MM.1S (cell line): Measurements from ENCODE around the gene RASSF1.

Source experiments
- DNase-seq: peaks from one replicate; pipeline ENCODE4 v3.0.0-alpha.2; 2015
- H2AFZ ChIP-seq: fragments of 300-600 bp; sonication (generic); 2 replicates; pipeline ENCODE4 v1.6.0; 2016; ENCODE audit warnings: antibody characterized with exemption, low read length
- H3F3A ChIP-seq: fragments of 300-600 bp; sonication (generic); 2 replicates; pipeline ENCODE4 v1.6.1; 2016; ENCODE audit warnings: mild to moderate bottlenecking, antibody characterized with exemption, low read length, moderate library complexity, mixed read lengths; ENCODE audit not compliant: insufficient read depth
- H3K27ac ChIP-seq: fragments of 300-600 bp; sonication (generic); 2 replicates; pipeline ENCODE4 v1.5.1; 2016; ENCODE audit warnings: mild to moderate bottlenecking, low read length
- H3K27me3 ChIP-seq: fragments of 300-600 bp; sonication (generic); replicated peaks from 2 replicates; pipeline ENCODE4 v1.6.0; 2016; ENCODE audit warnings: low read length; ENCODE audit not compliant: insufficient read depth
- H3K36me3 ChIP-seq: fragments of 300-600 bp; sonication (generic); replicated peaks from 2 replicates; pipeline ENCODE4 v1.6.1; 2016; ENCODE audit warnings: mild to moderate bottlenecking, low read length, mixed read lengths; ENCODE audit not compliant: insufficient read depth
- H3K4me1 ChIP-seq: fragments of 300-600 bp; sonication (generic); 2 replicates; pipeline ENCODE4 v1.6.1; 2016; ENCODE audit warnings: low read length, mixed read lengths
- H3K4me2 ChIP-seq: fragments of 300-600 bp; sonication (generic); 2 replicates; pipeline ENCODE4 v1.6.0; 2016; ENCODE audit warnings: low read depth, low read length
- H3K4me3 ChIP-seq: fragments of 300-600 bp; sonication (generic); 2 replicates; pipeline ENCODE4 v1.5.1; 2016; ENCODE audit warnings: low read length, mixed read lengths
- H3K79me2 ChIP-seq: fragments of 300-600 bp; sonication (generic); 2 replicates; pipeline ENCODE4 v1.6.1; 2016; ENCODE audit warnings: mixed run types, low read length, mixed read lengths
- H3K9ac ChIP-seq: fragments of 300-600 bp; sonication (generic); 2 replicates; pipeline ENCODE4 v1.6.1; 2016; ENCODE audit warnings: low read length, mixed read lengths
- H3K9me2 ChIP-seq: fragments of 300-600 bp; sonication (generic); replicated peaks from 2 replicates; pipeline ENCODE4 v1.6.1; 2016; ENCODE audit warnings: mild to moderate bottlenecking, low read length, mixed read lengths; ENCODE audit not compliant: insufficient read depth
- H3K9me3 ChIP-seq: fragments of 300-600 bp; sonication (generic); replicated peaks from 2 replicates; pipeline ENCODE4 v1.6.1; 2016; ENCODE audit warnings: mild to moderate bottlenecking, low read length, mixed read lengths; ENCODE audit not compliant: insufficient read depth
- H4K20me1 ChIP-seq: fragments of 300-600 bp; sonication (generic); 2 replicates; pipeline ENCODE4 v1.6.1; 2016; ENCODE audit warnings: mild to moderate bottlenecking, low read length, moderate library complexity, mixed read lengths; ENCODE audit not compliant: insufficient read depth
- EZH2 ChIP-seq: fragments of 300-600 bp; sonication (generic); optimal IDR thresholded peaks from 2 replicates; pipeline ENCODE3; 2017; ENCODE audit warnings: low read depth, mild to moderate bottlenecking, antibody characterized with exemption, low read length, mixed read lengths
- EZH2phosphoT487 ChIP-seq: fragments of 300-600 bp; sonication (generic); IDR thresholded peaks from 2 replicates; pipeline ENCODE4 v1.6.1; 2018; ENCODE audit warnings: antibody characterized with exemption, low read length
- TF ChIP-seq, protein P1 (sequence below): fragments of 300-600 bp; sonication (generic); IDR thresholded peaks from 2 replicates; pipeline ENCODE4 v1.5.1; 2016; ENCODE audit warnings: antibody characterized with exemption, low read length, mixed read lengths

Gene RASSF1

DNA sequence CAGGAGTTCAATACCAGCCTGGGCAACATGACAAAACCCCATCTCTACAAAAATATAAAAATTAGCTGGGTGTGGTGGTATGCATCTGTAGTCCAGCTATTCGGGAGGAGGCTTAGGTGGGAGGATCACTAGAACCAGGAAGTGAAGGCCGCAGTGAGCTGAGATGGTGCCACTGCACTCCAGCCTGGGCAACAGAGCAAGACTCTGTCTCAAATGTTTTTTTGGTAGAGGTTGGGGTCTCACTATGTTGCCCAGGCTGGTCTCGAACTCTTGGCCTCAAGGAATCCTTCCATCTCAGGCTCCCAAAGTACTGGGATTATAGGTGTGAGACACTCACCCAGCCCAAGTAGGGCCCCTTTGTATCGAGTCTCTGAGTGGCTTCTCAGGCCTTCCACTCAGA is 46.5 kb downstream of the RASSF1 start:
- Histone ChIP-seq H3K4me3 (no peak overlapping the region), H3K9me3 (no peaks in the 10 kb centered on the region), H4K20me1 (no peaks in the 10 kb centered on the region), H3K27ac (no peak overlapping the region), H3K27me3 (no peaks in the 10 kb centered on the region), H3K9me2 (no peaks in the 10 kb centered on the region), H3K36me3 (peaks cover 8% of the 10 kb centered on the region), H3K79me2 (peaks cover 39% of the 10 kb centered on the region), H3K9ac (no peak overlapping the region), H3F3A (peaks cover 4% of the 10 kb centered on the region; the same call in 1 of the 2 replicates), H2AFZ (no peak overlapping the region), H3K4me2 (no peak overlapping the region), H3K4me1 (peaks cover 11% of the 10 kb centered on the region)
- no peak for DNase-seq
- TF ChIP-seq EZH2phosphoT487 (no peak), EZH2 (no peak)
- TF ChIP-seq, protein P1, sequence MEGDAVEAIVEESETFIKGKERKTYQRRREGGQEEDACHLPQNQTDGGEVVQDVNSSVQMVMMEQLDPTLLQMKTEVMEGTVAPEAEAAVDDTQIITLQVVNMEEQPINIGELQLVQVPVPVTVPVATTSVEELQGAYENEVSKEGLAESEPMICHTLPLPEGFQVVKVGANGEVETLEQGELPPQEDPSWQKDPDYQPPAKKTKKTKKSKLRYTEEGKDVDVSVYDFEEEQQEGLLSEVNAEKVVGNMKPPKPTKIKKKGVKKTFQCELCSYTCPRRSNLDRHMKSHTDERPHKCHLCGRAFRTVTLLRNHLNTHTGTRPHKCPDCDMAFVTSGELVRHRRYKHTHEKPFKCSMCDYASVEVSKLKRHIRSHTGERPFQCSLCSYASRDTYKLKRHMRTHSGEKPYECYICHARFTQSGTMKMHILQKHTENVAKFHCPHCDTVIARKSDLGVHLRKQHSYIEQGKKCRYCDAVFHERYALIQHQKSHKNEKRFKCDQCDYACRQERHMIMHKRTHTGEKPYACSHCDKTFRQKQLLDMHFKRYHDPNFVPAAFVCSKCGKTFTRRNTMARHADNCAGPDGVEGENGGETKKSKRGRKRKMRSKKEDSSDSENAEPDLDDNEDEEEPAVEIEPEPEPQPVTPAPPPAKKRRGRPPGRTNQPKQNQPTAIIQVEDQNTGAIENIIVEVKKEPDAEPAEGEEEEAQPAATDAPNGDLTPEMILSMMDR: no peak

DNA sequence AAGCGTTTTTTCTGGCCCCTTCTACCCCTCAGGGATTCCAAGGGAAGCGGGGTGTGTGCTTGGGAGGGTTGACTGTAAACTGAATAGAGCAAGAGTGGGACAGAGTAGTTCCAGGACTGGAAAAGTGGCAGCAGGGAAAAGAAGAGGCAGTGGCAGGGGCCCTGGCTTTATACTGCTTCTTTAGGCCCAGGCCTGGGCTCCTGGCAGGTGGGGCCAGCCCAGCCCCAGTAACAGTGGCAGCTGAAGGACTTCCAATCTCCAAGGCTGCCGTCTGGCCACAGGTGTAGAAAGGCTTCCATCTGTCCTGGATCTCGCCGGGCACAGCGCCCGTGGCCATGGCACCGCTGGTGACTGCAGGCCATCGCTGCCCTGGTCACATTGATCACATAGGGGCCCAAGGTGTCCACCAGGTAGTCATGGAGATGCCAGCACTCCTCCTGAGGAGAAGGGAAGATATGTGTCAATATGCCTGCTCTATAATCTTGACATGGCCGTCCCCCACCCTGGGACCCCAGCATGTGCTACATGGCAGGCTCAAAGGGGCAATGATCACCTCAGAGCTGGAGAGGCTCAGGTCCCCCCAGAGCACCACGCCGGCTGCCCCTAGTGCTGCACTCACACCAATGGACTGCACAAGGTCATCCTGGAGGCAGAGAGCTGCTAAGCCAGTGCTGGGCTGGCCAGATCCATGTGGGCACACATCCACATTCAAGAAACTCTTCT is 47.4 kb downstream of the RASSF1 start:
- Histone ChIP-seq H3K36me3 (peaks cover 12% of the 10 kb centered on the region), H3K27ac (no peak overlapping the region), H3F3A (no peaks in the 10 kb centered on the region), H3K79me2 (peaks cover 40% of the 10 kb centered on the region), H3K4me3 (peak overlapping the region; percentile 65), H2AFZ (peak overlapping the region; percentile 61), H4K20me1 (no peaks in the 10 kb centered on the region), H3K9ac (peak overlapping the region; percentile 65; the same call in 1 of the 2 replicates), H3K9me2 (no peaks in the 10 kb centered on the region), H3K9me3 (no peaks in the 10 kb centered on the region), H3K27me3 (no peaks in the 10 kb centered on the region), H3K4me1 (peaks cover 7% of the 10 kb centered on the region), H3K4me2 (peak overlapping the region; percentile 97)
- TF ChIP-seq, protein P1: no peak
- TF ChIP-seq EZH2: no peak
- no peak for TF ChIP-seq EZH2phosphoT487
- DNase-seq: no peak

DNA sequence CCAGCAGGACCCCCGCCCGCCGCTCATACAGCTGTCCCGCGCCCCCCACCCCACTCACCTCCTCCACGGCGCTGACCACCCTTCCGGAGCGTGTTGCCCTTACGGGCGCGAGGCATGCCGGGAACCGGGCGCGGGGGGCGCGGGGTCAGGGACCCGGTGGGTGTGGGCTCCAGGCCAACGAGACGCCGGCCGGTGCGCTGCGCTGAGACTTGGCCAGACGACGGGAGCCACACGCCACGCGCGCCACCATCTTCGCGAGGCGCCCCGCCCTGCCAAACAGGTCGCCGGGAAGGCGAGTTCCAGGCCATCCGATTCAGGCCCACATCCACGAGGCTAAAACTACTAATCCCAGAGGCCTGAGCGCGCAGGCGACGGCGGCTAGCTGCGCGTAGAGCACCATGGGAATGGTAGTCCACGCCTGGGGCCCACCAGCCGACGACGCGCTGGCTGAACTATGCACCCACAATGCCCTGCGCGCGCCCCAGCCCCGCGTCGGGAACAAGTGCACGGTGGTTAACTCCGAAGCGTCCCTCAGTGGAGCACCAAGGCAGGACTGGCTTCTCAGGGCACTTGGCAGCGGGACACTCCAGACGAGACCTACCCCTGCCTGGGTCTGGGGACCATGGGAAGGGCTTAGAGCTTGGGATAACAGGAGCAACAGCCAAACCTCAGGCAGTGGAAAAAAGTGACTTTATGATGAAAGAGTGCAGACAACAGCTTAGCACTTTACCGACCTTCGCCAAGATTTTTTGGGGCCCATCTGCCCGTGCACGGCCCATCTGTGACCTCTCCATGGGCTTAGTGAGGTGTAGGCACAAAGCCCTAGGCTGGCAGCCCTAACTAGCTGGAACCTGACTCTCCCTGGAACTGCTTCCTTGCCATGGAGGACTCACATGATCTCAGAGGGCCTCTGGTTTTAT is 48.2 kb downstream of the RASSF1 start, which contains the start of gene IFRD2:
Gene IFRD2 (minus strand): TSS at position 271 of the 920 bp plus-strand sequence. CDS start 155 bp downstream, at position 116.
- Histone ChIP-seq H3K9me3 (no peaks in the 10 kb centered on the region), H3K9me2 (no peaks in the 10 kb centered on the region), H3K9ac (peak within 1 kb of the TSS; percentile 95), H3K27me3 (no peaks in the 10 kb centered on the region), H4K20me1 (no peaks in the 10 kb centered on the region), H3K4me1 (peaks cover 5% of the 10 kb centered on the region; the same call in 1 of the 2 replicates), H3K4me3 (peak within 1 kb of the TSS; percentile 100), H3K27ac (peak within 1 kb of the TSS; percentile 38; the same call in 1 of the 2 replicates), H2AFZ (peak within 1 kb of the TSS; percentile 82), H3K4me2 (peak within 1 kb of the TSS; percentile 97), H3K79me2 (peaks cover 40% of the 10 kb centered on the region), H3F3A (no peaks in the 10 kb centered on the region), H3K36me3 (peaks cover 15% of the 10 kb centered on the region)
- peak; percentile 99 for DNase-seq
- TF ChIP-seq EZH2phosphoT487: no peak
- no peak for TF ChIP-seq EZH2
- TF ChIP-seq, protein P1: no peak
